Upper lobe of left lung (tissue), 6 donors: ENCODE results near the gene SSBP3. TPM values are rescaled to one million over a fixed set of nuclear protein-coding genes. Genes with fewer than 3 reads are reported as not detected.

Experiments
- ATAC-seq, 2 donors: fragments of 200-7000 bp; cut with Tn5 transposase; one replicate each; pipeline ENCODE4 v1.9.1; 2022; ENCODE audit warnings: mild to moderate bottlenecking in 2 of 2, moderate library complexity in 2 of 2; ENCODE audit not compliant: low FRiP score in 2 of 2
- DNase-seq, 2 donors: peaks; one replicate each; pipeline ENCODE4 v3.0.0-alpha.2; 2019 to 2020
- H3K27ac ChIP-seq, 4 donors: fragments of 200-600 bp; sonication (generic); one replicate each; pipeline ENCODE4 v1.5.1; 2016 to 2019
- H3K27me3 ChIP-seq, 4 donors: fragments of 200-600 bp; sonication (generic); one replicate each; pipeline ENCODE4 v1.5.1; 2017 to 2019
- H3K36me3 ChIP-seq, 4 donors: fragments of 200-600 bp; sonication (generic); one replicate each; pipeline ENCODE4 v1.5.1; 2016 to 2019
- H3K4me1 ChIP-seq, 4 donors: fragments of 200-600 bp; sonication (generic); one replicate each; pipeline ENCODE4 v1.5.1; 2018 to 2019
- H3K4me3 ChIP-seq, 4 donors: fragments of 200-600 bp; sonication (generic); one replicate each; pipeline ENCODE4 v1.5.1; 2017 to 2019; ENCODE audit warnings: mild to moderate bottlenecking in 2 of 4, moderate library complexity in 1 of 4
- H3K9me3 ChIP-seq, 4 donors: fragments of 200-600 bp; sonication (generic); one replicate each; pipeline ENCODE4 v1.5.1; 2018 to 2019
- EP300 ChIP-seq, 4 donors: sonication (generic); formaldehyde crosslinking; IDR thresholded peaks; one replicate each; pipeline ENCODE4 v1.5.1; 2017; ENCODE audit warnings: antibody characterized with exemption in 4 of 4, control low read depth in 2 of 4
- POLR2A ChIP-seq, 4 donors: fragments of 450-650 bp; IDR thresholded peaks; one replicate each; pipeline ENCODE4 v1.5.1; 2016 to 2017; ENCODE audit warnings: antibody characterized with exemption in 4 of 4, mild to moderate bottlenecking in 2 of 4
- POLR2AphosphoS5 ChIP-seq, 2 donors: sonication (generic); formaldehyde crosslinking; IDR thresholded peaks; one replicate each; pipeline ENCODE4 v1.5.1; 2017; ENCODE audit warnings: antibody characterized with exemption in 2 of 2
- WGBS, 2 donors: methylation state at CpG; one replicate each; pipeline ENCODE4 v1.1.5; 2017 to 2018; 5-methylcytosine and 5-hydroxymethylcytosine counted together
- total RNA-seq, 6 donors: library from RNA; depleted of rRNA in 4 of 6; stranded (reverse); fragments of >200 nt in 4 of 6; gene quantifications; one replicate each; pipeline versions ENCODE4 v1.1.0 to v1.2.1, GENCODE V29; 2016 to 2021
- TF ChIP-seq, protein P1 (sequence below), 6 experiments: fragments of 450-650 bp in 4 of 6; fragments of 200-600 bp in 2 of 6; sonication (generic) in 2 of 6; IDR thresholded peaks; one replicate each; pipeline ENCODE4 v1.5.1; 2016 to 2019; ENCODE audit warnings: antibody characterized with exemption in 6 of 6
- donor health status: DM: no; HTN: no; CAD: no; lungs with moderate emphysema.
- donor health status: DM: no; HTN: yes; CAD: no; lungs with severe emphysema.

SSBP3 gene
- total RNA-seq, 6 donors from 2014 or later: 17.8 to 35.6 (median 26.4) TPM

DNA sequence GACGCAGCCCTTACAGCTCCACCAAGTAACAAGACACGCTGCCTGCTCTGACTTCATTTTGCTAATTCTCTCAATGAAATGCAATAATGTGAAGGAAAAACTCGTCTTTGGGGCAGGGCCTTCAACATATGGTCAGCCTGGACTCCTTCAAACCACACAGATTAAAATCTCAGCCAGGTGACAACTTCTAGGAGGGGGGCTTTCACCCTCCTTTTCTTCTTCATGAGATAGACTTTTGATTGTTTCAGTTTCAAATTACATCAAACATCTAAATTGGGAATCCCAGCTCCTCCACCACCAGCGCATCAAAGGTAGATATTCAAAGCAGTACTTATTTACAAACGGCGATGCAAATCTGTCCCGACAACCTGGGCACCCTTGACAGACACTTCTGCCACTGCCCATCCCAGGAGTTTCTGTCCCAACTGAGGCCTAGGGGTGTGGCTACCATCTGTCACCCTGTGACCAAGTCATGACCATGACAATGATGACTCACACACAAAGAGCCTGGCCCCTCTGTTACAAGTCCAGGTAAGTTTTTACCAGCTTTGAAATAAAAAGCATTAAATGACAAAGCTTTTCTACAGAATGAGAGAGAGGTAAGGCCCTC is 29.7 kb downstream of the SSBP3 start:
- H3K27me3 ChIP-seq: no peaks in the 10 kb centered on the region
- no peak overlapping the region for H3K4me3 ChIP-seq
- ATAC-seq (no peak), DNase-seq (no peak)
- TF ChIP-seq POLR2AphosphoS5 (IDR thresholded peaks at IDR 0.05) (no peak), POLR2A (IDR thresholded peaks at IDR 0.05) (no peak), EP300 (IDR thresholded peaks at IDR 0.05) (no peak)
- TF ChIP-seq, protein P1, sequence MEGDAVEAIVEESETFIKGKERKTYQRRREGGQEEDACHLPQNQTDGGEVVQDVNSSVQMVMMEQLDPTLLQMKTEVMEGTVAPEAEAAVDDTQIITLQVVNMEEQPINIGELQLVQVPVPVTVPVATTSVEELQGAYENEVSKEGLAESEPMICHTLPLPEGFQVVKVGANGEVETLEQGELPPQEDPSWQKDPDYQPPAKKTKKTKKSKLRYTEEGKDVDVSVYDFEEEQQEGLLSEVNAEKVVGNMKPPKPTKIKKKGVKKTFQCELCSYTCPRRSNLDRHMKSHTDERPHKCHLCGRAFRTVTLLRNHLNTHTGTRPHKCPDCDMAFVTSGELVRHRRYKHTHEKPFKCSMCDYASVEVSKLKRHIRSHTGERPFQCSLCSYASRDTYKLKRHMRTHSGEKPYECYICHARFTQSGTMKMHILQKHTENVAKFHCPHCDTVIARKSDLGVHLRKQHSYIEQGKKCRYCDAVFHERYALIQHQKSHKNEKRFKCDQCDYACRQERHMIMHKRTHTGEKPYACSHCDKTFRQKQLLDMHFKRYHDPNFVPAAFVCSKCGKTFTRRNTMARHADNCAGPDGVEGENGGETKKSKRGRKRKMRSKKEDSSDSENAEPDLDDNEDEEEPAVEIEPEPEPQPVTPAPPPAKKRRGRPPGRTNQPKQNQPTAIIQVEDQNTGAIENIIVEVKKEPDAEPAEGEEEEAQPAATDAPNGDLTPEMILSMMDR (IDR thresholded peaks at IDR 0.05): no peak
- no peak overlapping the region for H3K27ac ChIP-seq
- H3K9me3 ChIP-seq: no peaks in the 10 kb centered on the region
- H3K36me3 ChIP-seq: peaks cover 0 to 9% (median 0%) of the 10 kb centered on the region in 4 donors
- peaks cover 28 to 68% (median 39%) of the 10 kb centered on the region in 4 donors for H3K4me1 ChIP-seq
- WGBS, 2 donors: 83 to 84% methylated on average over 7 of the region's 7 CpGs

DNA sequence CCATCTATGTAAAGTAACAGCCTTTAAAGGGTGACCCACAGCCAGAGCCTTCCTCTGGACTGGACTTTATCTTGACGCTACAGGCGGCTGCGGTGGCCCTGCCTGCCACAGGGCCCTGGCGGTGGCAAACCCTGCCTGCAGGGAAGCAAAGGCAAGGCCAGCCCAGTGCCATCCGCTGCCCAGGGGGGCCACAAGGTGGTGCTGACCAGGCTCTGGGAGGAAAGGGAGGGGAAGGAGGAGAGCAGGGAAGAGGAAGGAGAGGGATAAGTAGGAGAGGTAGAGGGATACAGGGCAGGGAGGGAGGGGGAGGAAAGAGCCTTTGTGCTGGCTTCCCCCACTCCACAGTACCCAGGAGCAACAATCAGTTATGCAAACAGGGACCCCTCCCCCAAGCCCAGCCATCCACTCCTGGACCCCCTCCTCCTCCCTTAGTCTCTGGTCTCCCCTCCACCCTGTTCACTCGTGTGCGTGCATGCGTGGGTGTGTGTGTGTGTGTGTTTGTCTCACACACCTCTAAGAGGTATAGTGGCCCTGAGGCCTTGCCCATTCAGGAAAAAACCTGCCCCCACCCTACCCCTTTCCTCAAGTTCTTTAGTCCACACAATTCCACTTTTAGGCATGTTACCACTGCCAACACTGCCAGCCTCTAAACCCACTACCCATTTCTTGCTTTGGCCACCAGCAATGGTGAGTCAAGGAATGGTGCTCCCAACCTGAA is 30.3 kb downstream of the SSBP3 start:
- peaks cover 28 to 73% (median 44%) of the 10 kb centered on the region in 4 donors for H3K4me1 ChIP-seq
- H3K27me3 ChIP-seq: no peaks in the 10 kb centered on the region
- DNase-seq (no peak), ATAC-seq (no peak)
- peaks cover 0 to 7% (median 0%) of the 10 kb centered on the region in 4 donors for H3K36me3 ChIP-seq
- no peak overlapping the region for H3K27ac ChIP-seq
- 86 to 90% methylated on average over 8 of the region's 8 CpGs for WGBS, 2 donors
- no peak overlapping the region for H3K4me3 ChIP-seq
- TF ChIP-seq, protein P1 (IDR thresholded peaks at IDR 0.05): no peak
- TF ChIP-seq EP300 (IDR thresholded peaks at IDR 0.05): no peak
- TF ChIP-seq POLR2A (IDR thresholded peaks at IDR 0.05): no peak
- TF ChIP-seq POLR2AphosphoS5 (IDR thresholded peaks at IDR 0.05): no peak
- H3K9me3 ChIP-seq: no peaks in the 10 kb centered on the region

DNA sequence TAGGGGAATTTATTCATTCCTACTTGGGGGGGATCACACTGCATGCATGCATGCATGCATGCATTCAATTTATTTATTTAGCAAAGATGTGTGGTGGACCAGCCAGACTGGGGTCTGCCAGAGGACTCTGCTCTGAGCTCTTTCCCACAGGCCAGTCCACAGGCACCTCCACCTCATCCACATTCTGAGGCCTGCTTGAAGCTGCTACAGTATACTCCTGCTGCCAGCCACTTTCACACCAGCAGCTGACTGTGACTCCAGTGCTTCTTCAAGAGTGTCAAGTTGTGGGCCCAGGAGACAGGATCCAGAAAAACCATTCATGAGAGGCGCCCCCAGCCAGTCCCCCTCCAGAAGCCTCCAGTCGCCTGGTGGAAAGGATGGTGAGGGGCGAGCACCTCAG is 30.9 kb downstream of the SSBP3 start:
- 98% methylated on average over 3 of the region's 3 CpGs; no CpG with 5 or more reads in 1 of the 2 donors for WGBS, 2 donors
- H3K4me1 ChIP-seq: peaks cover 31 to 72% (median 45%) of the 10 kb centered on the region in 4 donors

DNA sequence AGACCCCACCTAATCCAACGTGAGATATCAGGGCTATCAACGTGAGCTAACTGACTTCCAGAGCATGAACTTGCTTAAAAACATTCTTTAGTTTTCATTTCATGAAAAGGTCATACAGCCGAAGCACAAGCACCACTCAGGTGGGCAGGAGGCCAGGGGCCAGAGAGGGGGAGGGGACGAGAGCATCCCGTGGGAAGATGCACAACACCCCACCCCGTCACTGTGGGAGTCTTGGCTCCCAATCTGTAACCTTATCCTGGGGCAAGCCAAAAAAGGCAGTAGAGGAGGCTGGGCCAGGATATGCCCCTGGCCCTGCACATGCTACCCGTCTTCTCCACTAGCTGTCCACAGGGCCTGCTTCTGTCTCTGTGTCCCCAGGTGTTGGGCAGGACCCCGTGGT is 31.4 kb downstream of the SSBP3 start:
- Histone ChIP-seq H3K27me3 (no peaks in the 10 kb centered on the region), H3K4me1 (peaks cover 25 to 69% (median 43%) of the 10 kb centered on the region in 4 donors), H3K27ac (no peak overlapping the region), H3K36me3 (peaks cover 0 to 3% (median 0%) of the 10 kb centered on the region in 4 donors), H3K9me3 (no peaks in the 10 kb centered on the region), H3K4me3 (no peak overlapping the region)
- no peak for ATAC-seq
- 69 to 76% methylated on average over 7 to 8 of the region's 8 CpGs for WGBS, 2 donors
- TF ChIP-seq POLR2A (IDR thresholded peaks at IDR 0.05) (no peak), POLR2AphosphoS5 (IDR thresholded peaks at IDR 0.05) (no peak), EP300 (IDR thresholded peaks at IDR 0.05) (no peak)
- TF ChIP-seq, protein P1 (IDR thresholded peaks at IDR 0.05): no peak
- DNase-seq: no peak

More for the DNA sequence above, 30.9 kb downstream of the SSBP3 start:
- DNase-seq (no peak), ATAC-seq (no peak)
- H3K9me3 ChIP-seq: no peaks in the 10 kb centered on the region
- no peak for TF ChIP-seq EP300 (IDR thresholded peaks at IDR 0.05)
- TF ChIP-seq, protein P1 (IDR thresholded peaks at IDR 0.05): no peak
- no peak for TF ChIP-seq POLR2AphosphoS5 (IDR thresholded peaks at IDR 0.05)
- TF ChIP-seq POLR2A (IDR thresholded peaks at IDR 0.05): no peak
- H3K4me3 ChIP-seq: no peak overlapping the region
- peaks cover 0 to 3% (median 0%) of the 10 kb centered on the region in 4 donors for H3K36me3 ChIP-seq
- no peak overlapping the region for H3K27ac ChIP-seq
- no peaks in the 10 kb centered on the region for H3K27me3 ChIP-seq
